Measurements from ENCODE around the gene ZFR.

Gene ZFR

GRCh38 chr5:32360906-32361305, 83.6 kb downstream of the ZFR start:
- POLR2A ChIA-PET (ENCODE audit: low non-redundant PET), result no interaction called here
- no peak for TF ChIP-seq CTCF (conservative IDR thresholded peaks at IDR 0.05; ENCODE audit: low read depth)
- no peak overlapping the region for H3K27ac ChIP-seq
- no peak for DNase-seq (ENCODE audit: low spot score)
- CTCF ChIA-PET, result no interaction called here

DNA sequence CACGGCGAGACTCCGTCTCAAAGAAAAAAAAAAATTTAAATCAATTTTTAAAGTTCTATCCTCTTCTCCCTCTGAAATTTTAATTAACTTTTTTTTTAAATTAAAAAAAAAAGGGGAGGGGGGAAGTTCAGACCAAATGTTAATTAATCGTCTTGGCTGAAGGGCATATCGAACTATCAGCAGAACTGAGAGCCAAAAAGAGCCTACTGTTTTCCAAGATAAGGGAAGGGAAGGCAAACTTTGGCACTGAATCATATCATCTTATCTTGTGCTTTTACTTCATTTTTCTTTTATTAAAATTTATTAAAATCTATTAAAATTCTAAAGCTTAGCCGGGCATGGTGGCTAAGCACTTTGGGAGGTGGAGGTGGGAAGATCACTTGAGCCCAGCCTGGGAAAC, 85.9 kb downstream of the ZFR start:
- CTCF ChIA-PET, result interaction anchor here (0.7 kb wide), 1 partner anchor 10 kb away, joined by 3 read pairs; no protein-coding TSS in a partner anchor

DNA sequence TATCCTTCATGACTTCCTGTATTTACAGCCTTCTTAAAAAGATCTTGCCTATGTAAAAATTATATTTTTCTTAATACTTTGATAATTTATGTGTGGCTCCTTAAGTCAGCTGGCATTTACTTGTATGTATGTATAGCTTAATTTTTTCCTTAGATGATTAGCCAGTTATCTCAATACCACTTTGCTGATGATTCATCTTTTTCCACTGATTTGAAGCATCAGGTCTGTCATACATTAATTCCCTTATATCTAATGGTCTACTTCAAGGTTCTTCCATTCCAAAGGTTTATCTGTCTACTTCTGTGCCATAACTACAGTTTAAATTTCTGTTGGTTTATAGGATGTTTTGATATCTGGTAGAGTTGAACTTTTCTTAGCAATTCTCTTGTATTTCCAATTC, 86.9 kb downstream of the ZFR start:
- POLR2A ChIA-PET (ENCODE audit: low non-redundant PET), result no interaction called here
- CTCF ChIA-PET, result interaction anchor here (0.5 to 0.6 kb wide), 2 partner anchors 11 to 16 kb away, joined by 3 to 6 read pairs; no protein-coding TSS in a partner anchor
- no peak overlapping the region for H3K27ac ChIP-seq
- no peak for DNase-seq (ENCODE audit: low spot score)
- no peak for TF ChIP-seq CTCF (conservative IDR thresholded peaks at IDR 0.05; ENCODE audit: low read depth)

More for the DNA sequence above, 85.9 kb downstream of the ZFR start:
- DNase-seq (ENCODE audit: low spot score), result no peak
- no peak overlapping the region for H3K27ac ChIP-seq
- POLR2A ChIA-PET (ENCODE audit: low non-redundant PET), result no interaction called here
- TF ChIP-seq CTCF (conservative IDR thresholded peaks at IDR 0.05; ENCODE audit: low read depth), result no peak

GRCh38 chr5:32355686-32356085, 88.9 kb downstream of the ZFR start:
- TF ChIP-seq CTCF (conservative IDR thresholded peaks at IDR 0.05; ENCODE audit: low read depth), result no peak
- no peak for DNase-seq (ENCODE audit: low spot score)
- no peak overlapping the region for H3K27ac ChIP-seq
- POLR2A ChIA-PET (ENCODE audit: low non-redundant PET), result no interaction called here
- CTCF ChIA-PET, result no interaction called here

DNA sequence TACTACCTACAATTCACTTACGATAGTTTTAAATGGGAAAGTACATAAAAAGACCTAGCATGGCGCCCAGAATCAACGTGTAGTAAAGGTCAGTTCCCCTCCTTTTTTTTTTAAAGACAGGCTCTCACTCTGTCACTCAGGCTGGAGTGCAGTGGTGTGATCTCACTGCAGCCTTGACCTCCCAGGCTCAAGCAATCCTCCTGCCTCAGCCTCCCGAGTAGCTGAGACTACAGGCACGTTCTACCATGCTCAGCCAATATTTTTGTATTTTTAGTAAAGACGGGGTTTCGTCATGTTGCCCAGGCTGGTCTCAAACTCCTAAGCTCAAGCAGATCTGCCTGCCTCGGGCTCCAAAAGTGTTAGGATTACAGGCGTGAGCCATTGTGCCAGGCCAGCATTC, 91.1 kb downstream of the ZFR start:
- no peak for TF ChIP-seq CTCF (conservative IDR thresholded peaks at IDR 0.05; ENCODE audit: low read depth)
- POLR2A ChIA-PET (ENCODE audit: low non-redundant PET), result no interaction called here
- no peak overlapping the region for H3K27ac ChIP-seq
- no peak for DNase-seq (ENCODE audit: low spot score)
- CTCF ChIA-PET, result no interaction called here

DNA sequence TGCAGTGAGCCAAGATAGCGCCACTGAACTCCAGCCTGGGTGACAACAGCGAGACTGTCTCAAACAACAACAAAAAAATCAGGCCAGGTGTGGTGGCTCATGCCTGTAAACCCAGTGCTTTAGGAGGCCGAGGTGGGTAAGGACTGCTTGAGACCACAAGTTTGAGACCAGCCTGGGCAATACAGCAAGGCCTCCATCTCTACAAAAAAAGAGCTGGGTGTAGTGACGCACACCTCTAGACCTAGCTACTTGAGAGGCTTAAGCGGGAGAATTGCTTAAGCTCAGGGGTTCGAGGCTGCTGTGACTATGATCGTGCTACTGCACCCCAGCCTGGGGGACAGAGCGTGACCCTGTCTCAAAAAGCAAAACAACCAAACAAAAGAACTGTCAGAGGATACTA, 91.9 kb downstream of the ZFR start:
- peak overlapping the region; percentile 15; the same call in 1 of the 2 replicates for H3K27ac ChIP-seq
- CTCF ChIA-PET, result no interaction called here
- TF ChIP-seq CTCF (conservative IDR thresholded peaks at IDR 0.05; ENCODE audit: low read depth), result no peak
- no peak for DNase-seq (ENCODE audit: low spot score)
- POLR2A ChIA-PET (ENCODE audit: low non-redundant PET), result no interaction called here

GRCh38 chr5:32346869-32347268, 97.7 kb downstream of the ZFR start:
- no peak for TF ChIP-seq CTCF (conservative IDR thresholded peaks at IDR 0.05; ENCODE audit: low read depth)
- H3K27ac ChIP-seq, result no peak overlapping the region
- ChIA-PET CTCF (interaction anchor here (0.6 to 1.1 kb wide), 2 partner anchors 11 to 17 kb away, joined by 3 to 6 read pairs; no protein-coding TSS in a partner anchor), POLR2A (ENCODE audit: low non-redundant PET) (no interaction called here)
- DNase-seq (ENCODE audit: low spot score), result no peak

All from RWPE1 (cell line).